PFSK-1 (cell line): ENCODE measurements around the gene NOP58.
A peak's percentile ranks its signal among the peaks of the same experiment; 100 is the strongest.

Experiments
- FOXP2 ChIP-seq: optimal IDR thresholded peaks from 2 replicates; pipeline ENCODE3; 2011; ENCODE audit warnings: borderline replicate concordance, control low read depth, inconsistent platforms; ENCODE audit not compliant: insufficient read depth; ENCODE audit errors: extremely low read length, extremely low read depth
- POLR2AphosphoS5 ChIP-seq: IDR thresholded peaks from 2 replicates; pipeline ENCODE4 v1.6.1; 2012; ENCODE audit warnings: low read depth, mild to moderate bottlenecking, control low read depth, low read length, moderate library complexity
- REST ChIP-seq, 2 experiments: IDR thresholded peaks; 2 replicates each; pipeline versions ENCODE4 v1.6.1 to v1.8.0; 2011 to 2012; ENCODE audit warnings: low read depth in 2 of 2, low read length in 2 of 2, control low read depth in 1 of 2, inconsistent platforms in 1 of 2, mild to moderate bottlenecking in 1 of 2, moderate library complexity in 1 of 2; ENCODE audit not compliant: insufficient read depth in 1 of 2
- SIN3A ChIP-seq: IDR thresholded peaks from 2 replicates; pipeline ENCODE4 v1.6.1; 2012; ENCODE audit warnings: mild to moderate bottlenecking, low read length, moderate library complexity, borderline replicate concordance; ENCODE audit not compliant: insufficient read depth
- TAF1 ChIP-seq: IDR thresholded peaks from 2 replicates; pipeline ENCODE4 v1.6.1; 2012; ENCODE audit warnings: low read length, control low read depth, borderline replicate concordance; ENCODE audit not compliant: insufficient read depth

Gene NOP58

DNA sequence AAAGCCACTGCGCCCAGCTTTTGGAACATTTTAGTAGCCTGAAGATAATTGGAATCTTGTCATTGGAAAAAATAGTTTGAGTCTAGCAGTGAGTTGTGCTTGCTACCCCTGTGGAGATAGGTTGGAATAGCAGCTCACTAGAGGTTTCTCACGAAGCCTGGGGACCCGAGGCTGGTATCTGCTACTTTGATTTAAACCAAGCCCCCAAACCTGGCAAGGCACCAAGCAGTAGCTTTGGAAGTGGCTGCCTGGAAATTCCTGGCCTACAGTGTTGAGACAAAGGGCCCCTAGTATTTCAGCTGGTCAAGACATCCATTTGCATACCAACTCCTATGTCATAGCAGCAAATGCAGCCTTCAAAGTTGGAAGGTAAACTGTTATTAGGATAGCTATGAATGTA is 42.1 kb downstream of the NOP58 start:
- TF ChIP-seq REST (IDR thresholded peaks at IDR 0.05; ENCODE audit: insufficient read depth in 1 of 2, low read depth in 2 of 2, low read length in 2 of 2) (no peak), POLR2AphosphoS5 (peak; percentile 54)

GRCh38 chr2:202311823-202312388 is 46.3 kb downstream of the NOP58 start:
- no peak for TF ChIP-seq SIN3A
- no peak for TF ChIP-seq TAF1
- no peak for TF ChIP-seq REST (IDR thresholded peaks at IDR 0.05; ENCODE audit: insufficient read depth in 1 of 2, low read depth in 2 of 2, low read length in 2 of 2)
- no peak for TF ChIP-seq POLR2AphosphoS5
- no peak for TF ChIP-seq FOXP2

DNA sequence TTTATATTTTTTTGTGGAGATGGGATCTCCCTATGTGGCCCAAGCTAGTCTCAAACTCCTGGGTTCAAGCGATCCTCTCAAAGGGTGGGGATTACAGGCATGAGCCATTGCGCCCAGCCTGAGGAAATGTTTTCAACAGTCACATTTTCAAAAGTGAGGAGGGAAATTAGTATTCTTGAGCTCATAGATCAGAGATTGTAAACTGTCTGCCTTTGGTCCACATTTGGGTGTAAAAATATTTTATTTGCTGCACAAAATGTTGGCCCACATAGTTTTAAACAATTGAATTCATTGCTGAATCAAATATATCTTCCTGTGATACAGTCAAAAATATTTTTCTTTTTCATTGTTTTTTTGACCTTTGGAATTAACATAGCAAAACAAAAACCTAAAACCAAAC is 48.6 kb downstream of the NOP58 start:
- no peak for TF ChIP-seq POLR2AphosphoS5
- no peak for TF ChIP-seq TAF1
- no peak for TF ChIP-seq REST (IDR thresholded peaks at IDR 0.05; ENCODE audit: insufficient read depth in 1 of 2, low read depth in 2 of 2, low read length in 2 of 2)
- no peak for TF ChIP-seq FOXP2
- no peak for TF ChIP-seq SIN3A

DNA sequence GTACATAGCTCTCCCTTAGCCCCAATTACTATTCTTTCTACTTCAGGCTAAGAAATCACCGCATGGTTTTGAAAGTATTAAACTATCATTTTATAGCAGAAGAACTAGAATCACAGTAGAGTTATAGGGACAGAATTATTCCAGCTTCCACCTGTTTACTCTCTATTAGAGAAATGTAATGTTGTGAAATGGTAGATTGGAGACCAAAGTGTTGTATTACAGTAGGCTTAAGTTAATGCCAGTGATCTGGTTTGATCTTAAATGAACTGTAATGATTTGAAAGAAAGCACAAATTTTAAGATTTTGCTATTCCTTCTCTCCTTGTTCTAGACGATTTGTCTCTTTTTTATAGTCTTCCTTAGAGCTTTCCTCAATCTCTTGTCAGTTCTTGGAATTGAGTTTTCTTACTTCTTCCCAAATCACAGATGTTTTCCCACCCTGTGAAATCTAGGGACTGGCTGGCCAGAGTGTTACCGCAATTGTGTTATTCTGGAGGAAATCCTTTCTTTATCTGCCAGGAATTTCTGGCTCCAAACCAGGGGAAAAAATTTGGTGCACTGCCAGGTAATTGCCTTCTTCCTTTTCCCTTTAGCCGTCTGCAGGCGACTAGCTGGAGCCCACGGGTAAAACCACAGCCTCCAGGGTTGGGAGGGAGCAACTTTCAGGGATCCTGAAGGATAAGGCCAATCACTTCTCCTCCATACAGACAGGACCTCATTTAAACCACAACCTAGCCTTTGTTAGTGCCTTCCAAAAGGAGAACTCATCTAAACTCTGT is 51.7 kb downstream of the NOP58 start:
- TF ChIP-seq POLR2AphosphoS5 (0 out of 2 replicates have a peak, but pooled peaks have one; percentile 22), REST (IDR thresholded peaks at IDR 0.05; ENCODE audit: insufficient read depth in 1 of 2, low read depth in 2 of 2, low read length in 2 of 2) (peak in 1 of 2 experiments; percentile 57; a peak in 1 of 4 replicates), SIN3A (no peak)

- TF ChIP-seq REST (IDR thresholded peaks at IDR 0.05; ENCODE audit: insufficient read depth in 1 of 2, low read depth in 2 of 2, low read length in 2 of 2) (no peak), TAF1 (no peak), FOXP2 (no peak), SIN3A (no peak), POLR2AphosphoS5 (no peak)
Observed at GRCh38 chr2:202322435-202322834, 56.9 kb downstream of the NOP58 start.
